Measurements from ENCODE around the gene FCN1. TPM values are rescaled to one million over a fixed set of nuclear protein-coding genes. Genes with fewer than 3 reads are reported as not detected.

Gene FCN1
- total and polyA plus RNA-seq, 2 of the 8 experiments (the other 6 are each of a cell fraction or from before 2014, with no cell fraction given) = not detected

DNA sequence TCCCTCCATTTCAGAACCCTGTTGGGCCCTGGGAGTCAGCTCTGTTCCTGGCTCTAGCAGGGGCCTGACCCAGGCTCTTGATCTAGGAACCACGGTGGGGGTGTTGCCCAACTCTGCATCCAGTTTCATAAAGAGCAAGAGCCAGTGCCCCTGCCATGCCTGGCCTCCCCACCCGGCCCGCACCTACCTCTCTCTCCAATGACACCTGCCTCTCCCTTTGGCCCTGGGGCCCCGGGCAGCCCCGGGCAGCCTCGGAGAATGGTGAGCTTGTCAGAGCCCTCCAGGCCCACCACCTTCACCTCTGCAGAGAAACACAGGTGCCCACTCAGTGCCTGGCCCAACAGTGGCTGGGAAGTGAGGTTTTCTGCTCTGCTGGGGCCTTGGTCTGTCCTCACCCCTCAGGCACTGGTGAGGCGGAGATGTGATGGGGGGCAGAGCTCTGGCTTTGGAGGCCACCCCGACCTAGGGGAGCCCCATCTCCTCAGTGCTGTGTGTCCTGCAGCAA lies 1.5 kb downstream of the FCN1 start:
- Histone ChIP-seq H2BK20ac (ENCODE audit: low read length) (no peak overlapping the region), H4K91ac (replicated peaks; ENCODE audit: insufficient read length, low read length) (no peak overlapping the region), H3K4me1 (replicated peaks in 1 of 4; ENCODE audit: control insufficient read depth in 3 of 4, insufficient read depth in 4 of 4, low read length in 3 of 4) (no peaks in the 10 kb centered on the region; a peak in 1 of 7 replicates), H3K27ac (ENCODE audit: low read depth, low read length) (no peak overlapping the region), H3K23ac (ENCODE audit: insufficient read length) (no peak overlapping the region), H3K23me2 (ENCODE audit: low read depth, low read length) (no peaks in the 10 kb centered on the region), H3K9me3 (ENCODE audit: insufficient read depth in 2 of 2, low read depth in 1 of 2, low read length in 1 of 2) (no peaks in the 10 kb centered on the region; a peak in 1 of 4 replicates), H3K27me3 (replicated peaks in 1 of 4; ENCODE audit: control insufficient read depth in 3 of 4, extremely low read depth in 1 of 4, insufficient read depth in 3 of 4, low read length in 3 of 4) (no peaks in the 10 kb centered on the region), H3K79me1 (ENCODE audit: low read depth, low read length) (no peaks in the 10 kb centered on the region), H3K9ac (replicated peaks in 1 of 4; ENCODE audit: extremely low read depth in 1 of 4, low read depth in 3 of 4, low read length in 3 of 4) (no peak overlapping the region), H2BK120ac (replicated peaks; ENCODE audit: low read depth, low read length) (no peak overlapping the region), H3K56ac (replicated peaks; ENCODE audit: insufficient read length, low read depth, low read length) (no peak overlapping the region), H2BK15ac (ENCODE audit: low read length) (no peak overlapping the region), H4K8ac (ENCODE audit: extremely low read depth, insufficient read depth, low read length) (no peak overlapping the region; the same call in 1 of the 2 replicates), H3K4me2 (ENCODE audit: insufficient read depth in 1 of 2, low read depth in 2 of 2, low read length in 2 of 2) (no peak overlapping the region), H3K79me2 (ENCODE audit: control insufficient read depth in 1 of 2, insufficient read depth in 2 of 2, low read length in 2 of 2) (no peaks in the 10 kb centered on the region), H3K4me3 (ENCODE audit: extremely low read depth in 1 of 4, insufficient read depth in 2 of 4, low read depth in 3 of 4, low read length in 4 of 4) (no peak overlapping the region), H4K5ac (ENCODE audit: insufficient read length, low read depth, low read length) (no peak overlapping the region), H4K20me1 (replicated peaks in 1 of 2; ENCODE audit: control insufficient read depth in 1 of 2, insufficient read depth in 2 of 2, low read length in 2 of 2) (no peaks in the 10 kb centered on the region), H3K4ac (replicated peaks; ENCODE audit: insufficient read length, low read depth, low read length) (no peak overlapping the region), H2BK5ac (ENCODE audit: low read depth, low read length) (no peak overlapping the region), H2AK5ac (ENCODE audit: low read depth, low read length) (no peak overlapping the region), H3K14ac (ENCODE audit: insufficient read length) (no peak overlapping the region), H3K18ac (ENCODE audit: extremely low read depth, low read length) (no peak overlapping the region), H3K36me3 (ENCODE audit: control insufficient read depth in 2 of 4, insufficient read depth in 4 of 4, low read length in 3 of 4) (no peaks in the 10 kb centered on the region), H2AFZ (ENCODE audit: low read length) (no peak overlapping the region), H2BK12ac (ENCODE audit: low read depth, low read length) (no peak overlapping the region)
- DNase-seq (ENCODE audit: low read depth in 1 of 2, low spot score in 2 of 2) = no peak
- ChIA-PET POLR2A (ENCODE audit: partially characterized antibody) (no interaction called here), CTCF (ENCODE audit: partially characterized antibody) (interaction anchor here (0.7 to 1.8 kb wide), 4 partner anchors 17 to 138 kb away, joined by 3 to 5 read pairs (median 4); no protein-coding TSS in a partner anchor)
- FAIRE-seq = no peak
- WGBS, 2 experiments (ENCODE audit: extremely low coverage in 1 of 2, insufficient coverage in 1 of 2, insufficient read length in 1 of 2, insufficient replicate concordance in 2 of 2, low coverage in 1 of 2, low lambda C conversion rate in 2 of 2, missing lambda C conversion rate in 1 of 2) = 98% methylated on average over 7 of the region's 8 CpGs; no CpG with 5 or more reads in 1 of the 2 experiments
- TF ChIP-seq SIN3A (conservative IDR thresholded peaks at IDR 0.05 in 1 of 2, IDR thresholded peaks at IDR 0.05 in 1 of 2; ENCODE audit: low read depth in 1 of 2, low read length in 2 of 2) = no peak
- no peak for TF ChIP-seq KDM1A (IDR thresholded peaks at IDR 0.05; ENCODE audit: borderline replicate concordance, low read length)
- no peak for TF ChIP-seq HDAC6 (IDR thresholded peaks at IDR 0.05; ENCODE audit: low read depth, low read length)
- TF ChIP-seq JUN (IDR thresholded peaks at IDR 0.05; ENCODE audit: low read depth, low read length) = no peak
- TF ChIP-seq POLR2A (IDR thresholded peaks at IDR 0.05; ENCODE audit: control extremely low read depth in 1 of 2, low read depth in 2 of 2, low read length in 2 of 2) = no peak
- no peak for TF ChIP-seq EP300 (IDR thresholded peaks at IDR 0.05; ENCODE audit: borderline replicate concordance in 1 of 2, low read depth in 2 of 2, low read length in 2 of 2)
- no peak for TF ChIP-seq JUND (IDR thresholded peaks at IDR 0.05; ENCODE audit: low read length)
- TF ChIP-seq TCF12 (IDR thresholded peaks at IDR 0.05; ENCODE audit: low read depth, low read length) = no peak
- TF ChIP-seq FOSL1 (IDR thresholded peaks at IDR 0.05; ENCODE audit: insufficient read depth, low read depth, low read length) = no peak
- TF ChIP-seq SRF (IDR thresholded peaks at IDR 0.05; ENCODE audit: low read depth, low read length) = no peak
- no peak for TF ChIP-seq GABPA (IDR thresholded peaks at IDR 0.05; ENCODE audit: borderline replicate concordance, insufficient read depth, low read length)
- TF ChIP-seq TEAD4 (IDR thresholded peaks at IDR 0.05; ENCODE audit: low read depth, low read length) = no peak
- no peak for TF ChIP-seq CHD1 (IDR thresholded peaks at IDR 0.05; ENCODE audit: low read depth, low read length)
- no peak for TF ChIP-seq EGR1 (IDR thresholded peaks at IDR 0.05; ENCODE audit: borderline replicate concordance, low read depth, low read length)

Data from H1 (cell line).